ENCODE results near the gene PACS2.
"Not testable (repeated sequence)": the region's sequence is repeated elsewhere in the genome, so short reads cannot be mapped to it uniquely, and the experiment has no call there.

Gene PACS2

GRCh38 chr14:105279642-105280361 is 34.7 kb upstream of the PACS2 start:
- H3K9ac ChIP-seq (ENCODE audit: low read depth, low read length) = no peak overlapping the region
- no peaks in the 10 kb centered on the region for H3K9me3 ChIP-seq (ENCODE audit: insufficient read depth, low read depth, low read length)
- no peaks in the 10 kb centered on the region for H3K27me3 ChIP-seq (ENCODE audit: insufficient read depth, low read length)
- H3K36me3 ChIP-seq (ENCODE audit: insufficient read depth, low read depth, low read length) = 0 out of 2 replicates have a peak, but pooled peaks cover 3% of the 10 kb centered on the region
- H3K27ac ChIP-seq (ENCODE audit: low read length) = no peak overlapping the region
- no peaks in the 10 kb centered on the region for H3K4me1 ChIP-seq (ENCODE audit: insufficient read depth, low read length)
- H3K4me3 ChIP-seq (ENCODE audit: low read length) = no peak overlapping the region

GRCh38 chr14:105280525-105280924 is 34.0 kb upstream of the PACS2 start:
- H3K9ac ChIP-seq (ENCODE audit: low read depth, low read length) = no peak overlapping the region
- H3K27ac ChIP-seq (ENCODE audit: low read length) = no peak overlapping the region
- H3K9me3 ChIP-seq (ENCODE audit: insufficient read depth, low read depth, low read length) = no peaks in the 10 kb centered on the region
- no peaks in the 10 kb centered on the region for H3K27me3 ChIP-seq (ENCODE audit: insufficient read depth, low read length)
- no peaks in the 10 kb centered on the region for H3K4me1 ChIP-seq (ENCODE audit: insufficient read depth, low read length)
- H3K4me3 ChIP-seq (ENCODE audit: low read length) = no peak overlapping the region
- 0 out of 2 replicates have a peak, but pooled peaks cover 3% of the 10 kb centered on the region for H3K36me3 ChIP-seq (ENCODE audit: insufficient read depth, low read depth, low read length)

- Histone ChIP-seq H3K36me3 (ENCODE audit: insufficient read depth, low read depth, low read length) (0 out of 2 replicates have a peak, but pooled peaks cover 3% of the 10 kb centered on the region), H3K9me3 (ENCODE audit: insufficient read depth, low read depth, low read length) (no peaks in the 10 kb centered on the region), H3K4me1 (ENCODE audit: insufficient read depth, low read length) (no peaks in the 10 kb centered on the region), H3K9ac (ENCODE audit: low read depth, low read length) (no peak overlapping the region), H3K27ac (ENCODE audit: low read length) (no peak overlapping the region), H3K4me3 (ENCODE audit: low read length) (no peak overlapping the region), H3K27me3 (ENCODE audit: insufficient read depth, low read length) (no peaks in the 10 kb centered on the region)
Observed at GRCh38 chr14:105281371-105282097, 33.0 kb upstream of the PACS2 start.

GRCh38 chr14:105282098-105282725 is 32.3 kb upstream of the PACS2 start:
- no peak overlapping the region for H3K9ac ChIP-seq (ENCODE audit: low read depth, low read length)
- H3K4me3 ChIP-seq (ENCODE audit: low read length) = no peak overlapping the region
- H3K27me3 ChIP-seq (ENCODE audit: insufficient read depth, low read length) = no peaks in the 10 kb centered on the region
- H3K9me3 ChIP-seq (ENCODE audit: insufficient read depth, low read depth, low read length) = no peaks in the 10 kb centered on the region
- no peak overlapping the region for H3K27ac ChIP-seq (ENCODE audit: low read length)
- no peaks in the 10 kb centered on the region for H3K4me1 ChIP-seq (ENCODE audit: insufficient read depth, low read length)
- H3K36me3 ChIP-seq (ENCODE audit: insufficient read depth, low read depth, low read length) = 0 out of 2 replicates have a peak, but pooled peaks cover 3% of the 10 kb centered on the region

- Histone ChIP-seq H3K27ac (ENCODE audit: low read length) (no peak overlapping the region), H3K4me1 (ENCODE audit: insufficient read depth, low read length) (no peaks in the 10 kb centered on the region), H3K9ac (ENCODE audit: low read depth, low read length) (no peak overlapping the region), H3K4me3 (ENCODE audit: low read length) (no peak overlapping the region), H3K36me3 (ENCODE audit: insufficient read depth, low read depth, low read length) (0 out of 2 replicates have a peak, but pooled peaks cover 3% of the 10 kb centered on the region), H3K9me3 (ENCODE audit: insufficient read depth, low read depth, low read length) (no peaks in the 10 kb centered on the region), H3K27me3 (ENCODE audit: insufficient read depth, low read length) (no peaks in the 10 kb centered on the region)
Observed at GRCh38 chr14:105283028-105283427, 31.5 kb upstream of the PACS2 start.

GRCh38 chr14:105283899-105284298 is 30.6 kb upstream of the PACS2 start:
- H3K4me1 ChIP-seq (ENCODE audit: insufficient read depth, low read length) = no peaks in the 10 kb centered on the region
- no peak overlapping the region for H3K9ac ChIP-seq (ENCODE audit: low read depth, low read length)
- no peak overlapping the region for H3K4me3 ChIP-seq (ENCODE audit: low read length)
- 0 out of 2 replicates have a peak, but pooled peaks cover 3% of the 10 kb centered on the region for H3K36me3 ChIP-seq (ENCODE audit: insufficient read depth, low read depth, low read length)
- no peaks in the 10 kb centered on the region for H3K27me3 ChIP-seq (ENCODE audit: insufficient read depth, low read length)
- no peak overlapping the region for H3K27ac ChIP-seq (ENCODE audit: low read length)
- no peaks in the 10 kb centered on the region for H3K9me3 ChIP-seq (ENCODE audit: insufficient read depth, low read depth, low read length)

- Histone ChIP-seq H3K27me3 (ENCODE audit: insufficient read depth, low read length) (no peaks in the 10 kb centered on the region), H3K36me3 (ENCODE audit: insufficient read depth, low read depth, low read length) (0 out of 2 replicates have a peak, but pooled peaks cover 3% of the 10 kb centered on the region), H3K4me1 (ENCODE audit: insufficient read depth, low read length) (no peaks in the 10 kb centered on the region), H3K4me3 (ENCODE audit: low read length) (no peak overlapping the region), H3K27ac (ENCODE audit: low read length) (no peak overlapping the region), H3K9ac (ENCODE audit: low read depth, low read length) (no peak overlapping the region), H3K9me3 (ENCODE audit: insufficient read depth, low read depth, low read length) (no peaks in the 10 kb centered on the region)
Observed at GRCh38 chr14:105285174-105285573, 29.4 kb upstream of the PACS2 start.

- no peaks in the 10 kb centered on the region for H3K27me3 ChIP-seq (ENCODE audit: insufficient read depth, low read length)
- 0 out of 2 replicates have a peak, but pooled peaks cover 3% of the 10 kb centered on the region for H3K36me3 ChIP-seq (ENCODE audit: insufficient read depth, low read depth, low read length)
- no peak overlapping the region for H3K9ac ChIP-seq (ENCODE audit: low read depth, low read length)
- H3K4me1 ChIP-seq (ENCODE audit: insufficient read depth, low read length) = no peaks in the 10 kb centered on the region
- no peak overlapping the region for H3K27ac ChIP-seq (ENCODE audit: low read length)
- no peaks in the 10 kb centered on the region for H3K9me3 ChIP-seq (ENCODE audit: insufficient read depth, low read depth, low read length)
- no peak overlapping the region for H3K4me3 ChIP-seq (ENCODE audit: low read length)
Observed at GRCh38 chr14:105286759-105287144, 27.8 kb upstream of the PACS2 start.

GRCh38 chr14:105287249-105288102 is 27.1 kb upstream of the PACS2 start:
- Histone ChIP-seq H3K9me3 (ENCODE audit: insufficient read depth, low read depth, low read length) (no peaks in the 10 kb centered on the region), H3K27ac (ENCODE audit: low read length) (no peak overlapping the region), H3K27me3 (ENCODE audit: insufficient read depth, low read length) (no peaks in the 10 kb centered on the region), H3K4me3 (ENCODE audit: low read length) (no peak overlapping the region), H3K36me3 (ENCODE audit: insufficient read depth, low read depth, low read length) (0 out of 2 replicates have a peak, but pooled peaks cover 3% of the 10 kb centered on the region), H3K9ac (ENCODE audit: low read depth, low read length) (no peak overlapping the region), H3K4me1 (ENCODE audit: insufficient read depth, low read length) (no peaks in the 10 kb centered on the region)

- H3K27ac ChIP-seq (ENCODE audit: low read length); H3K4me1 ChIP-seq (ENCODE audit: insufficient read depth, low read length); H3K4me3 ChIP-seq (ENCODE audit: low read length); H3K27me3 ChIP-seq (ENCODE audit: insufficient read depth, low read length); H3K36me3 ChIP-seq (ENCODE audit: insufficient read depth, low read depth, low read length); H3K9me3 ChIP-seq (ENCODE audit: insufficient read depth, low read depth, low read length); H3K9ac ChIP-seq (ENCODE audit: low read depth, low read length): not testable (repeated sequence)
Observed at GRCh38 chr14:105288936-105289335, 25.6 kb upstream of the PACS2 start.

Measured in iPS-20b (cell line).